ENCODE results near the gene TMEM178B. TPM values are rescaled to one million over a fixed set of nuclear protein-coding genes. Genes with fewer than 3 reads are reported as not detected.

The TMEM178B gene
- total and polyA plus RNA-seq, 2 of the 4 experiments (the other 2 are of a cell fraction), result under 0.01 to 0.05 TPM

DNA sequence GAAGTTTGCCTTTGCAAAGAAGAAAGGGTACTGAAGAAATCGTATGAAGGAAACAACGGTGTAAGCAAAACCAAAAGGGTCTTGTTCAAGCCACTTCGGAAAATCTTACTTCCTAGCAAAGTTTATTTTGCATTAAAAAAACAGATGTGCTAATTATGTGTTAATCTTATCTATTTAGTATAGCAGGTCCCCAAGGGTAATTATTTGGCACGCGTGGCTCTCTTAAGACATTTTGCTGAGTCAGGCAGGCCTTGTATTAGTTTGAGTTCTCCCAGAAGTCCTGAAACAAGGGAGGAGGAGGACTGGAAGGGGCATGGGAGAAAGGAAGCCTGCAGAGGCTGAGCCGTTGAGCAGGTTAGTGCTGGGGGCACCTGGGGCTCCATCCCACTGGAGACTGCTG, 44.9 kb downstream of the TMEM178B start:
- CTCF ChIA-PET, result no interaction called here
- Histone ChIP-seq H4K20me1 (ENCODE audit: insufficient read depth, low read length) (no peaks in the 10 kb centered on the region), H3K27ac (ENCODE audit: insufficient read depth, low read length) (no peak overlapping the region), H3K79me1 (ENCODE audit: low read depth in 1 of 2, low read length in 2 of 2) (no peaks in the 10 kb centered on the region), H2BK5ac (ENCODE audit: low read depth, low read length, poor library complexity, severe bottlenecking) (no peak overlapping the region), H3K36me3 (ENCODE audit: control insufficient read depth, insufficient read depth, low read length) (no peaks in the 10 kb centered on the region), H4K8ac (ENCODE audit: low read depth in 2 of 2, low read length in 2 of 2) (no peak overlapping the region), H3K9me3 (ENCODE audit: control insufficient read depth, insufficient read depth, low read length) (peaks cover 2% of the 10 kb centered on the region; the same call in 1 of the 2 replicates), H4K5ac (ENCODE audit: low read depth, low read length) (no peak overlapping the region), H3K56ac (ENCODE audit: extremely low read depth, insufficient read depth, low read length) (no peak overlapping the region), H3K4ac (ENCODE audit: low read depth, low read length) (no peak overlapping the region), H2BK120ac (ENCODE audit: low read depth, low read length) (no peak overlapping the region), H4K91ac (ENCODE audit: insufficient read depth, low read depth, low read length) (no peak overlapping the region), H3K9ac (ENCODE audit: low read depth, low read length) (no peak overlapping the region), H3K23ac (ENCODE audit: low read depth, low read length) (no peak overlapping the region), H3K4me3 (ENCODE audit: insufficient read depth, low read depth, low read length) (no peak overlapping the region), H2AFZ (replicated peaks; ENCODE audit: low read length, poor library complexity) (no peak overlapping the region), H2BK20ac (ENCODE audit: low read depth, low read length) (no peak overlapping the region), H2BK15ac (ENCODE audit: low read depth, low read length) (no peak overlapping the region), H3K27me3 (ENCODE audit: control insufficient read depth, insufficient read depth, low read length) (no peaks in the 10 kb centered on the region), H3K4me1 (ENCODE audit: control insufficient read depth, insufficient read depth, low read length) (no peaks in the 10 kb centered on the region), H2AK9ac (replicated peaks; ENCODE audit: low read depth, low read length, poor library complexity) (no peak overlapping the region), H3K18ac (ENCODE audit: low read depth, low read length) (no peak overlapping the region), H3K14ac (replicated peaks; ENCODE audit: low read depth, low read length) (no peak overlapping the region), H3K4me2 (ENCODE audit: low read depth, low read length) (no peak overlapping the region), H3K9me1 (ENCODE audit: insufficient read depth, low read length) (no peaks in the 10 kb centered on the region), H2AK5ac (ENCODE audit: low read depth, low read length) (no peak overlapping the region)
- in situ Hi-C loops (cut with MboI; ENCODE audit: low sequenced_read_pairs) (no loop called here), intact Hi-C loops (cut with micrococcal nuclease) (no loop called here), dilution Hi-C loops (cut with HindIII; ENCODE audit: low sequenced_read_pairs, unreplicated experiment) (no loop called here)
- no TSS peak for BruUV-seq (replicated peaks)
- no peak for TF ChIP-seq RCOR1 (IDR thresholded peaks at IDR 0.05; ENCODE audit: insufficient replicate concordance, low read length)
- no peak for TF ChIP-seq BHLHE40 (IDR thresholded peaks at IDR 0.05; ENCODE audit: low read depth, low read length)
- no peak for TF ChIP-seq SMC3 (IDR thresholded peaks at IDR 0.05; ENCODE audit: low read depth, low read length)
- no peak for TF ChIP-seq RFX5 (IDR thresholded peaks at IDR 0.05; ENCODE audit: low read depth, low read length)
- TF ChIP-seq POLR2A (IDR thresholded peaks at IDR 0.05; ENCODE audit: low read depth, low read length), result no peak
- peak; percentile 46 for TF ChIP-seq MAFK (IDR thresholded peaks at IDR 0.05; ENCODE audit: low read depth, low read length)
- TF ChIP-seq FOS (IDR thresholded peaks at IDR 0.05; ENCODE audit: low read depth, low read length), result no peak
- no peak for TF ChIP-seq CHD1 (IDR thresholded peaks at IDR 0.05; ENCODE audit: low read depth, low read length)
- no peak for TF ChIP-seq RAD21 (IDR thresholded peaks at IDR 0.05; ENCODE audit: low read length)
- no CpG with 5 or more reads among the region's 6 CpGs for WGBS, 2 experiments (ENCODE audit: extremely low coverage in 2 of 2, insufficient read length in 1 of 2)
- ATAC-seq (ENCODE audit: low read depth), result no peak
- POLR2A ChIA-PET (ENCODE audit: unreplicated experiment), result no interaction called here
- no peak for DNase-seq

All from IMR-90 (cell line).